IMR-90 (cell line): Measurements from ENCODE around the gene TNK1. TPM values are rescaled to one million over a fixed set of nuclear protein-coding genes. Genes with fewer than 3 reads are reported as not detected.
A peak's percentile ranks its signal among the peaks of the same experiment; 100 is the strongest.

ENCODE experiments used
- ATAC-seq: fragments of 200-7000 bp; cut with Tn5 transposase; 2 replicates; pipeline ENCODE4 v1.9.1; 2020; ENCODE audit warnings: low read depth, mild to moderate bottlenecking, moderate library complexity
- BruUV-seq: library from RNA; stranded (reverse); fragments of 400-500 nt; replicated peaks from 2 replicates; lab custom pipeline; 2021; lab: Mats Ljungman, UMichigan
- CTCF ChIA-PET: fragments of 300-600 bp; formaldehyde crosslinking; extraction: SDS; loops from one replicate; lab custom pipeline; 2021; ENCODE audit warnings: antibody characterized with exemption; lab: Yijun Ruan, JAX
- POLR2A ChIA-PET: fragments of 300-600 bp; sonication (Branson Sonifier 250); formaldehyde crosslinking; loops from one replicate; lab custom pipeline; 2022; ENCODE audit warnings: antibody characterized with exemption; ENCODE audit not compliant: unreplicated experiment; lab: Charles Lee
- DNase-seq: peaks from one replicate; pipeline ENCODE4 v3.0.0; 2013
- H2AFZ ChIP-seq: replicated peaks from 2 replicates; pipeline ENCODE3; 2013; ENCODE audit warnings: low read length, mild to moderate bottlenecking; ENCODE audit not compliant: poor library complexity
- H2AK5ac ChIP-seq: 2 replicates; pipeline ENCODE4 v1.6.1; 2013; ENCODE audit warnings: low read depth, low read length, inconsistent platforms
- H2AK9ac ChIP-seq: replicated peaks from 2 replicates; pipeline ENCODE3; 2013; ENCODE audit warnings: mild to moderate bottlenecking, low read depth, low read length, moderate library complexity; ENCODE audit not compliant: poor library complexity
- H2BK120ac ChIP-seq: 2 replicates; pipeline ENCODE4 v1.6.1; 2013; ENCODE audit warnings: low read depth, low read length, inconsistent platforms
- H2BK15ac ChIP-seq: 3 replicates; pipeline ENCODE4 v1.6.1; 2013; ENCODE audit warnings: low read depth, low read length, inconsistent platforms
- H2BK20ac ChIP-seq: 2 replicates; pipeline ENCODE4 v1.6.1; 2013; ENCODE audit warnings: low read depth, mild to moderate bottlenecking, inconsistent platforms, low read length, moderate library complexity
- H2BK5ac ChIP-seq: 2 replicates; pipeline ENCODE4 v1.6.1; 2013; ENCODE audit warnings: mild to moderate bottlenecking, low read depth, low read length, inconsistent platforms; ENCODE audit not compliant: poor library complexity, severe bottlenecking
- H3K14ac ChIP-seq: replicated peaks from 2 replicates; pipeline ENCODE4 v1.6.1; 2013; ENCODE audit warnings: low read depth, low read length, inconsistent platforms
- H3K18ac ChIP-seq: 2 replicates; pipeline ENCODE4 v1.6.1; 2013; ENCODE audit warnings: low read depth, low read length, control low read depth
- H3K23ac ChIP-seq: 2 replicates; pipeline ENCODE4 v1.6.1; 2013; ENCODE audit warnings: low read depth, low read length, inconsistent platforms
- H3K27ac ChIP-seq: 2 replicates; pipeline ENCODE4 v1.5.1; 2013; ENCODE audit warnings: mild to moderate bottlenecking, control low read depth, low read length; ENCODE audit not compliant: insufficient read depth
- H3K27me3 ChIP-seq: 2 replicates; pipeline ENCODE4 v1.6.1; 2013; ENCODE audit warnings: low read length; ENCODE audit not compliant: control insufficient read depth, insufficient read depth
- H3K36me3 ChIP-seq: 2 replicates; pipeline ENCODE4 v1.6.1; 2013; ENCODE audit warnings: low read length, mixed read lengths; ENCODE audit not compliant: control insufficient read depth, insufficient read depth
- H3K4ac ChIP-seq: 2 replicates; pipeline ENCODE4 v1.6.1; 2013; ENCODE audit warnings: low read depth, low read length, inconsistent platforms
- H3K4me1 ChIP-seq: 2 replicates; pipeline ENCODE4 v1.6.1; 2013; ENCODE audit warnings: low read length, mixed read lengths; ENCODE audit not compliant: control insufficient read depth, insufficient read depth
- H3K4me2 ChIP-seq: 2 replicates; pipeline ENCODE4 v1.6.1; 2013; ENCODE audit warnings: low read depth, mild to moderate bottlenecking, control low read depth, low read length, moderate library complexity
- H3K4me3 ChIP-seq: 2 replicates; pipeline ENCODE4 v1.5.1; 2013; ENCODE audit warnings: low read depth, mild to moderate bottlenecking, control low read depth, low read length, moderate library complexity; ENCODE audit not compliant: insufficient read depth
- H3K56ac ChIP-seq: 2 replicates; pipeline ENCODE4 v1.6.1; 2013; ENCODE audit warnings: low read length, inconsistent platforms; ENCODE audit not compliant: insufficient read depth; ENCODE audit errors: extremely low read depth
- H3K79me1 ChIP-seq, 2 experiments: 2 replicates each; pipeline ENCODE4 v1.6.1; 2013; ENCODE audit warnings: low read length in 2 of 2, inconsistent platforms in 1 of 2, low read depth in 1 of 2
- H3K9ac ChIP-seq: 2 replicates; pipeline ENCODE4 v1.6.1; 2013; ENCODE audit warnings: low read depth, low read length, control low read depth
- H3K9me1 ChIP-seq: 2 replicates; pipeline ENCODE4 v1.6.1; 2013; ENCODE audit warnings: low read length, inconsistent platforms; ENCODE audit not compliant: insufficient read depth
- H3K9me3 ChIP-seq: 2 replicates; pipeline ENCODE4 v1.6.1; 2013; ENCODE audit warnings: low read length; ENCODE audit not compliant: control insufficient read depth, insufficient read depth
- H4K20me1 ChIP-seq: 2 replicates; pipeline ENCODE4 v1.6.1; 2013; ENCODE audit warnings: low read length, inconsistent platforms; ENCODE audit not compliant: insufficient read depth
- H4K5ac ChIP-seq: 2 replicates; pipeline ENCODE4 v1.6.1; 2013; ENCODE audit warnings: mild to moderate bottlenecking, low read depth, low read length, control low read depth
- H4K8ac ChIP-seq, 2 experiments: 2 replicates each; pipeline ENCODE4 v1.6.1; 2013; ENCODE audit warnings: low read depth in 2 of 2, low read length in 2 of 2, control low read depth in 1 of 2, inconsistent platforms in 1 of 2
- H4K91ac ChIP-seq: 2 replicates; pipeline ENCODE4 v1.6.1; 2013; ENCODE audit warnings: low read depth, low read length, inconsistent platforms; ENCODE audit not compliant: insufficient read depth
- POLR2A ChIP-seq: IDR thresholded peaks from 2 replicates; pipeline ENCODE4 v1.6.1; 2012; ENCODE audit warnings: mild to moderate bottlenecking, low read depth, low read length
- WGBS, 2 experiments: methylation state at CpG; one replicate each; pipeline versions ENCODE4 v1.1.5 to v1.1.7; 2013; ENCODE audit warnings: missing lambda C conversion rate in 2 of 2; ENCODE audit not compliant: insufficient read length in 1 of 2; ENCODE audit errors: extremely low coverage in 2 of 2; 5-methylcytosine and 5-hydroxymethylcytosine counted together
- dilution Hi-C: fragments of 300-500 bp; cut with HindIII; formaldehyde crosslinking; loops from one replicate; pipeline ENCODE4 v1.14.3; 2018; ENCODE audit warnings: low sequenced_read_pairs; ENCODE audit not compliant: unreplicated experiment
- in situ Hi-C: fragments of 300-500 bp; cut with MboI; formaldehyde crosslinking; loops from 3 replicates; pipeline ENCODE4 v1.14.3; 2019; ENCODE audit warnings: low sequenced_read_pairs, inconsistent platforms, mixed read lengths
- intact Hi-C: fragments of 100-400 bp; cut with micrococcal nuclease; formaldehyde crosslinking; loops from 2 replicates; pipeline ENCODE4 v1.10.0; 2022
- polyA plus RNA-seq, 3 experiments: library from polyadenylated mRNA; depleted of rRNA; stranded (reverse); fragments of >200 nt; gene quantifications; 2 replicates each; pipeline ENCODE4 v1.2.3, GENCODE V29; 2012; ENCODE audit warnings: low replicate concordance in 1 of 3
- total RNA-seq: library from RNA; depleted of rRNA; stranded (reverse); fragments of >200 nt; gene quantifications from 2 replicates; pipeline ENCODE4 v1.2.3, GENCODE V29; 2012
- TF ChIP-seq, protein P1 (sequence below): fragments of 150-350 bp; IDR thresholded peaks from 2 replicates; pipeline ENCODE4 v1.6.1; 2016; ENCODE audit warnings: low read depth, mild to moderate bottlenecking, low read length, moderate library complexity, borderline replicate concordance

Gene TNK1
- total and polyA plus RNA-seq, 2 of the 4 experiments (the other 2 are of a cell fraction) = 0.44 to 0.54 TPM

DNA sequence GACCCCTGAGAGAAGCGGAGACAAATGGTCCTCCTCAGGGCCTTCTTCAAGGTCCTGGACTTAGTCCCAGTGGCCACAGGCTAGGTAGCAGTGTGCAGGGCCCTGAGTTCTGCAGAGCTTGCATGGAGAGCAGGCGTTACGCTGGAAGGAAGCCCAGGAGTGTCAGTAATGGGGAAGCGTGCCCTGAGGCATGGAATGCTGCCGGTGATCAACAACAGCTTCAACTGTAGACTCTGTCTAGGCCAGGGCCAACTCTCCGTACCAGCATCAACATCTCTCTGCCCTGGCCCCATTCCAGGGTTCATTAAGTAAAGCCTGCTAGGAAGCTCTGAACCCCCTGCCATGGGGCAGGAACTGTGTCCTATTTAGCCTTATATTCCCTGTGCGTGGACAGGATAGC, 568 bp upstream of the TNK1 start:
- no peak overlapping the region for H3K4me3 ChIP-seq
- TF ChIP-seq, protein P1, sequence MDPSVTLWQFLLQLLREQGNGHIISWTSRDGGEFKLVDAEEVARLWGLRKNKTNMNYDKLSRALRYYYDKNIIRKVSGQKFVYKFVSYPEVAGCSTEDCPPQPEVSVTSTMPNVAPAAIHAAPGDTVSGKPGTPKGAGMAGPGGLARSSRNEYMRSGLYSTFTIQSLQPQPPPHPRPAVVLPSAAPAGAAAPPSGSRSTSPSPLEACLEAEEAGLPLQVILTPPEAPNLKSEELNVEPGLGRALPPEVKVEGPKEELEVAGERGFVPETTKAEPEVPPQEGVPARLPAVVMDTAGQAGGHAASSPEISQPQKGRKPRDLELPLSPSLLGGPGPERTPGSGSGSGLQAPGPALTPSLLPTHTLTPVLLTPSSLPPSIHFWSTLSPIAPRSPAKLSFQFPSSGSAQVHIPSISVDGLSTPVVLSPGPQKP = no peak
- TF ChIP-seq POLR2A = 0 out of 2 replicates have a peak, but pooled peaks have one; percentile 5
- 19% methylated on average over 3 of the region's 7 CpGs; no CpG with 5 or more reads in 1 of the 2 experiments for WGBS, 2 experiments
- no peak overlapping the region for H3K23ac ChIP-seq
- H2BK5ac ChIP-seq = no peak overlapping the region
- no peak overlapping the region for H4K8ac ChIP-seq
- intact Hi-C loops = no loop called here
- in situ Hi-C loops = no loop called here
- no peaks in the 10 kb centered on the region for H3K36me3 ChIP-seq
- peak overlapping the region; percentile 84 for H2AFZ ChIP-seq
- H3K27ac ChIP-seq = no peak overlapping the region
- H4K91ac ChIP-seq = no peak overlapping the region
- H3K18ac ChIP-seq = no peak overlapping the region
- peak; percentile 44 for ATAC-seq
- H3K4ac ChIP-seq = no peak overlapping the region
- H2BK20ac ChIP-seq = no peak overlapping the region
- H3K9me1 ChIP-seq = peaks cover 2% of the 10 kb centered on the region; the same call in 1 of the 2 replicates
- no peaks in the 10 kb centered on the region for H4K20me1 ChIP-seq
- dilution Hi-C loops = no loop called here
- no peak overlapping the region for H2AK9ac ChIP-seq
- no peak overlapping the region for H3K9ac ChIP-seq
- BruUV-seq = no TSS peak
- no peak overlapping the region for H3K56ac ChIP-seq
- H3K14ac ChIP-seq = no peak overlapping the region
- peak overlapping the region; percentile 3 for H3K4me2 ChIP-seq
- no peak overlapping the region for H2BK15ac ChIP-seq
- CTCF ChIA-PET = no interaction called here
- peaks cover 26% of the 10 kb centered on the region for H3K27me3 ChIP-seq
- no peak overlapping the region for H4K5ac ChIP-seq
- peak; percentile 47 for DNase-seq
- H3K4me1 ChIP-seq = peaks cover 7% of the 10 kb centered on the region; the same call in 1 of the 2 replicates
- no peak overlapping the region for H2AK5ac ChIP-seq
- no peak overlapping the region for H2BK120ac ChIP-seq
- POLR2A ChIA-PET = interaction anchor here (0.6 kb wide), 1 partner anchor 13 kb away, joined by 4 read pairs; no protein-coding TSS in a partner anchor
- H3K9me3 ChIP-seq = peaks cover 8% of the 10 kb centered on the region; the same call in 1 of the 2 replicates
- no peaks in the 10 kb centered on the region for H3K79me1 ChIP-seq
